Mammary epithelial cell (primary cell): ENCODE results near the gene KLK1.

ENCODE experiments used
- CTCF ChIP-seq, 2 donors: IDR thresholded peaks in 1 of 2; conservative IDR thresholded peaks in 1 of 2; 2 replicates each; pipeline ENCODE4 v1.5.1; 2011 to 2012; ENCODE audit warnings: inconsistent platforms in 2 of 2, low read length in 2 of 2, mild to moderate bottlenecking in 2 of 2, control low read depth in 1 of 2, low read depth in 1 of 2; ENCODE audit not compliant: insufficient read depth in 1 of 2; ENCODE audit errors: extremely low read depth in 1 of 2
- EZH2 ChIP-seq: IDR thresholded peaks from 2 replicates; pipeline ENCODE4 v1.6.1; 2012; ENCODE audit warnings: low read length, inconsistent platforms, borderline replicate concordance

- TF ChIP-seq CTCF (conservative IDR thresholded peaks at IDR 0.05 in 1 of 2, IDR thresholded peaks at IDR 0.05 in 1 of 2; ENCODE audit: extremely low read depth in 1 of 2, insufficient read depth in 1 of 2, low read depth in 1 of 2, low read length in 2 of 2) (no peak), EZH2 (no peak)
Observed at GRCh38 chr19:50790396-50790795, 33.2 kb downstream of the KLK1 start, which contains the start of gene ACP4.
